GM21529 (cell line): ENCODE results near the gene ZIM2.
"Not testable (repeated sequence)": the region's sequence is repeated elsewhere in the genome, so short reads cannot be mapped to it uniquely, and the experiment has no call there.

Source experiments
- ATAC-seq: cut with Tn5 transposase; IDR thresholded peaks from one replicate; pipeline ENCODE4 v1.9.1; 2021; ENCODE audit not compliant: unreplicated experiment

ZIM2 gene

GRCh38 chr19:56840451-56841192, at the start of gene ZIM2, which contains the start of gene PEG3:
Gene ZIM2, minus strand, starts transcription at chr19:56840726. Its CDS starts 16,449 bp downstream, at chr19:56824277.
Gene PEG3, minus strand, starts transcription at chr19:56840726. Its CDS starts 16,071 bp downstream, at chr19:56824655.
- ATAC-seq = no peak

DNA sequence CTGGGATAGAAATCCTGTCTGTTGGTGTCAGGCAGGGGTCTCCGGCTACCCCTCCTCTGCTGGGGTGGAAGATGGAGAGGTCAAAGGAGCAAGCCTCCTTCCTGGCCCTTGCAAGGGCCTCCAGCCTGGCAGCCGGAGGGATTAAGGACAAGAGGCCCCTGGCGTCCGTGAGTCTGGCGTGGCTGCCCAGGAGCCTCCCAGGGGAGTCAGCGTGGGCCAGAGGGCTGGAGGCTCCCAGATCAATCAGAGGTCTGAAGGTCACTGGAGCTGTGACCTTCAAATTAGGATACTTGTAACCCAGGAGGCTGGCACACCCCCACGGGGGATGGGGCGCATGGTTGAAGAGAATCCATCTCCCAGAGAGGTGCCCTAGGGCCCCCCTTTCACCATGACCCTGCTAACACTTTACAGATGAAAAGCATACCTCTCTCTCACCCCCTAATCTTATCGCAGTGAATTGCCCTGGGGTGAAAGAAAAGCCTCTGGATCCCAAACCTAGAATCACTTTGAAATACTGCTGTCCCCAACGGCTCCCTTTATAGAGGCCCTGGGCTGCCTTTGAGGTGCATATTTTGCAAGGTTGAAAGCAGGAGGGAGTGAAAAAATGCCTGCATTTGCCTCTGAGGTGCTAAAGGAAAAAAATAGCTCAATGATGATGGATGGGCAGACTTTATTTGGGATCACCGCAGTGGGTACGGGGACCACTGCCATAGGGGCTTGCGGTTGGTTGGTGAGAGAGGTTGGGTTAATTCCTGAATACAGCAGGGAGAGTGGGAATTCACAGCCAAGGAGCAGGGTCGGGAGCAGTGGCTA, 44.9 kb upstream of the ZIM2 start:
- ATAC-seq = no peak

DNA sequence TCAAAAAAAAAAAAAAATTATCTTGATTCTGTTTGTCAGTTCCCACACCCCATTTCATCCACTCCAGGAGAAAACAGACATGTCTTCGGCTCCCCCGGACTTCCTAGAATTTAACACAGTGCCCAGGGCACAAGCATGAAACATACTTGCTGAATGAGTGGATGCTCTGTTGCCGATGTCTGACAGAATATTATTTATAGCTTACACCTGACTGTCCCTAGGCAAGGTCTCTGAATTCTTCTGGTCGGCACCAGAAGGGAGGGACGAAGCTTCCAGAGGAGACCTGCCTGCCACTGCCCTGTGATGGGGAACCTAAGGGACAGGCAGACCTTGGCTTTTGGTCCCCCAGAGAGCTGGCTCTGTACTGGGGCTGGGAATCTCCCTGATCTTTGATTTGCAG, 43.9 kb upstream of the ZIM2 start:
- ATAC-seq = no peak

GRCh38 chr19:56880592-56881190, 40.2 kb upstream of the ZIM2 start:
- no peak for ATAC-seq

GRCh38 chr19:56877069-56877715, 36.7 kb upstream of the ZIM2 start:
- no peak for ATAC-seq

DNA sequence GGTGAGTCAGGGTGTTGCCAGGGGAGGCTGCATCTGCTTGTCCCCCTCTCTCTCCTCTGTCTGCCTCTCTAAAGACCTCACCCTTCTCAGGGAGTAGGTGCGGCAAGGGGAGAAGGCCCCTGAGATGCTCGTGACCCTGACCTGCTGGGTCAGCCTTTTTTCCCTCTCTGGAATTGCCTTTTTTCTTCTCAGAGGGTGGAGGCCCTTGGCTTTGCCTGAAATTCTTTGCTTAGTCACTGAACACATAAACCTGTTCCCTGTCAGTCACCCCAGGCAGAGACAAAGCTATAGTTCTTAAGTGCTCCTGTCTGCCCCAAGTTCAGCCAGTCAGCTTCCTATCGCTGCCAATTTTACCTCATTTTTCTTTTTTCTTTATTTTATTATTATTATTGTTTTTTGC, 35.2 kb upstream of the ZIM2 start:
- no peak for ATAC-seq

GRCh38 chr19:56874530-56874929, 34.0 kb upstream of the ZIM2 start:
- ATAC-seq = no peak

DNA sequence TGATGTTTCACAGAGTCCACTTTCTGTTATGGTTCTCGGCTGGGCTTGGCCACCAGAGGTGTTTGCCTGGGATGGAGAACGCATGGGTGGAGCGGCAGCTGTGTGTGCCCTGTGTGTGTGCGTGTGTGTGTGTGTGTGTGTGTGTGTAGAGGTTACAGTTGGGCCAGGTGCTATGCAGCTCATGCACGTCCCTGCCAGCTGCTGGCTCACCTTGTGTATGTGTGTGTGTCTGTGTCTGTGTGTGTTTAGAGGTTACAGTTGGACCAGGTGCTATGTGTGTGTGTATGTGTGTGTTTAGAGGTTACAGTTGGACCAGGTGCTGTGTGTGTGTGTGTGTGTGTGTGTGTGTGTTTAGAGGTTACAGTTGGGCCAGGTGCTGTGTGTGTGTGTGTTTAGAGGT, 33.0 kb upstream of the ZIM2 start:
- no peak for ATAC-seq

DNA sequence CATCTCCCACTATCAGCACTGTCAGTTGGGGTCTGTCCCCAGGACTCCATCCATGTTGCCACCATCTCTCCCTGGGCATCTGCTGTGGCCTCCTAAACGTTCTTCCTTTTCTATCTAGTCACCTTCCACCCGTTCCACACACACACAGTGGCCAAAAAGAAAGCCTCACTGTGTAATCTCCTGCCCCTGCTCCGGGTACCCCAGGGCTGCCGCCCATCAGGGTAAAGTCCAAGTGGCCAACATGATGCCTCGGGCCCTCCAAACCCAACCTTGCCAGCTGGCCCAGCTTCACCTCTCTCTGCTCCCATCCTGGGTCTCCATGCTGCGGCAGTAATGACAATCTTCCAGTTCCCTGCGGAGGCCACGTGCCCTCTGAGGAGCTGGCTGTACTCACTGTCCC, 29.4 kb upstream of the ZIM2 start:
- ATAC-seq = no peak

- ATAC-seq = no peak
Measured at GRCh38 chr19:56868446-56868845, 27.9 kb upstream of the ZIM2 start.

GRCh38 chr19:56866538-56866937, 26.0 kb upstream of the ZIM2 start:
- no peak for ATAC-seq

DNA sequence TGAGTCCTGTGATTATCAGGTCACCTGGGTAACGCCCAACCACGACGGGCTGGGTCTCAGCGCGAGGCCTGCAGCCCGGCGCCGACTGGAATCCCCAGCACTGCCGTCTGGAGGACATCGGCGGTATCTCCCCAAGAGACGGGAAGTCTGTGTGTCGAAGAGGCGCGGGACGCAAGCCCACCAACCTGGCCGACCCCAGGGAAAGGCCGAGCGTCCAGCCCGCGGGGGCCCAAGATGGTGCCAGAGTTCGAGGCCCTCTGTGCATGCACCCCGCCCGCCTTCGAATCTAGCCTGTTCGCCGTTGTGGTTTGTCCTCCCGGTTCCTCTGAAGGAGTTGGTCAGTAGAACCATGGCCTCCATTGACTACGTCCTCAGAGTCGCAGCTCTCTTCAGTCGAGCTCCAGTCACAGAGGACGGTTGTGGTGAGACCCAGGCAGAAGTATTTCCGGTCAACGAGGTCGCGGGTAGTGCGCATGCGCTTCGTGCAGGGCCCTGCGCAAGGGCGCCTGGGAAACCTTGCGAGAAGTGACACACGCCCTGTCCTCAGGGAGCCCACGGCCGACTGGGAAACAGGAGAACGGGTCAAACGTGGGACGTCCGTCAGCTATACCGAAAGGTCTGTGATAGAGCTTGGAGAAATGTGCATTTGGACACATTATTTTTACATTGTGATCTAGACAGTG, 24.1 kb upstream of the ZIM2 start:
- ATAC-seq = no peak

- ATAC-seq = no peak
Measured at GRCh38 chr19:56862741-56863140, 22.2 kb upstream of the ZIM2 start.

DNA sequence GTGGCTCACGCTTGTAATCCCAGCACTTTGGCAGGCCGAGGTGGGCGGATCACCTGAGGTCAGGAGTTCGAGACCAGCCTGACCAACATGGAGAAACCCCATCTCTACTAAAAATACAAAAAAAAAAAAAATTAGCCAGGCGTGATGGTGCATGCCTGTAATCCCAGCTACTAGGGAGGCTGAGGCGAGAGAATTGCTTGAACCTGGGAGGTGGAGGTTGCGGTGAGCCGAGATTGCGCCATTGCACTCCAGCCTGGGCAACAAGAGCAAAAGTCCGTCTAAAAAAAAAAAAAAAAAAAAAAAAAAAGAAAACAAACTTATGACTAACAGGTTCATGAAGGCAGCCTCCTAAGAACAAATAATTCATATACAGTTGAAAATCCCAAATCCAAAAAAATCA, 19.9 kb upstream of the ZIM2 start:
- ATAC-seq = not testable (repeated sequence)

DNA sequence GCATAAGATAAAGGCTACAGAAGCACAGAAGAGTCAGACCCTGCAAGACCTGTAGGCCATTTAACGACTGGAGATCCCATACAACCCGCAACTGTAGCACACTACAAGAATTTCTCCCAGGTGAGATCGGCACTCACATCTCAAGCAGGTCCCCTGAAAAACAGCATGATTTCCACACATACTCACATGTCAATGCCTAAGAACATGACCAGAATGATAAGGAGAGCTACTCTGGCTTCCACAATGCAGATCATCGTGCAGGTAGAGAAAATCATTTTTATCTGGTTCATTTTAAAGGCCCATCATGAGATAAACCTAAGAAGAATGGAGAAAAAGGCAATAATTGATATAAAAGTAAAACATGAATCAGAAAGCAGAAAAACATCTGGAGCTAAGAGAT, 17.5 kb upstream of the ZIM2 start:
- no peak for ATAC-seq

DNA sequence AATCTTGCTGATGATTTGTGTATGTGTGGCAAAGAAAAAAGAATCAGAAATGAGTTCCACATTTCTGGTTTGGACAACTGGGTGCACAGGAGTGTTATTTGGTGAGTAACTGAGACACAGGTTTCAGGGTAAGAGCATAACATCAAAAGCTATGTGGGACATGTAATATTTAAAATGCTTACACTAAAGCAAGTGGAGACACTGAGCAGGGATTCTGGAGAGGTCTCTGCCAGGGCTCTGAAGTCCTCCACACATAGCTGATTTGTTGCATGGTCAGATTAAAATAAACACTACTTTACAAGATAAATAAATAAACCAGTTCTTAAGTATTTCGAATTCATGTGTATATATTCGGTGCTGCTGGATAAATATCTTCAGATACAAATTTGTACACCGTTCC, 16.3 kb upstream of the ZIM2 start:
- no peak for ATAC-seq

DNA sequence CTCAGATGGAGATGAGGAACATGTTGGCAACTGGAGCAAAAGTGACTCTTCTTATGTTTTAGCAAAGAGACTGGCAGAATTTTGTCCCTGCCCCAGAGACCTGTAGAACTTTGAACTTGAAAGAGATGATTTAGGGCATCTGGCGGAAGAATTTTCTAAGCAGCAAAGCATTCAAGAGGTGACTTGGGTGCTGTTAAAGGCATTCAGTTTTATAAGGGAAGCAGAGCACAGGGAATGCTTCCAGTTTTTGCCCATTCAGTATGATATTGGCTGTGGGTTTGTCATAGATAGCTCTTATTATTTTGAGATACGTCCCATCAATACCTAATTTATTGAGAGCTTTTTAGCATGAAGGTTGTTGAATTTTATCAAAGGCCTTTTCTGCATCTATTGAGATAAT, 11.8 kb upstream of the ZIM2 start:
- ATAC-seq = not testable (repeated sequence)

DNA sequence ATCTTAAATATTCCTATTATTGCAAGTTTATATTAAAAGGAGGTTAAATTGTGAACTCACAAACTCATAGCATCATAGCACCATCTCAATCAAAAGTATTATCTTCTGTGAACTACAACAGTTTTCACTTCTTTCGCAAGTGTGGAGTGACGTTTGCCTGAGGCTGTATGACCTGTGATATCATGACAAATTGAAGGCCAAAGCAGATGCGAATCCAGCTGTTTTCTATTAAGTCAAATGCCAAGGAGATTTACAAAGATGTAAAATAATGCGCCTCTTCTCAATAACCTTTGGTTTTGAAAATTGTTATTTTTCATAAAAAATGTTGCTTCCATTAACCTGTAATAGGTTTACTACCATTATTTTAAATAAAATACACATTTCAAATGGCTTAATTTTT, 7.6 kb upstream of the ZIM2 start:
- ATAC-seq = no peak

GRCh38 chr19:56842412-56842811, 1.9 kb upstream of the ZIM2 start:
- no peak for ATAC-seq

DNA sequence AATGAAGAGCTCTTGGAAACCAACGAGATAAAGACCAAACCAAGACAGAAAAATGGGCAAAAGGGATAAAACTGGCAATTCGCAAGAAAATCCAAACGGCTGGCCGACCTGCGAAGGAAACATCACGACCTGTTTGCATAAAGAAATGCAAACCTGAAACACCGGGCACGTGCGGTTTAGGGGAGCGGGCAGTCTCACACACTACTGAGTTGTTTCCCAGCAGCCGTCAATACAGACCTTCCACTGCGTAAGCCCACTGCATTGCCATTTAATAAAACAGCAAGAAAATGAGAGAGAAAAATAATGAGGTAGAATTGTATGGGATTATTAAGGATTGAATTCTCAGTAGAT, 642 bp upstream of the ZIM2 start:
- no peak for ATAC-seq
